ENCODE data around the gene COL6A2.
"Not testable (repeated sequence)": the region's sequence is repeated elsewhere in the genome, so short reads cannot be mapped to it uniquely, and the experiment has no call there.

The COL6A2 gene

GRCh38 chr21:46095083-46095719 is 2.7 kb upstream of the COL6A2 start:
- no peak for DNase-seq

- no peak for DNase-seq
Observed at GRCh38 chr21:46095814-46096595, 1.9 kb upstream of the COL6A2 start.

DNA sequence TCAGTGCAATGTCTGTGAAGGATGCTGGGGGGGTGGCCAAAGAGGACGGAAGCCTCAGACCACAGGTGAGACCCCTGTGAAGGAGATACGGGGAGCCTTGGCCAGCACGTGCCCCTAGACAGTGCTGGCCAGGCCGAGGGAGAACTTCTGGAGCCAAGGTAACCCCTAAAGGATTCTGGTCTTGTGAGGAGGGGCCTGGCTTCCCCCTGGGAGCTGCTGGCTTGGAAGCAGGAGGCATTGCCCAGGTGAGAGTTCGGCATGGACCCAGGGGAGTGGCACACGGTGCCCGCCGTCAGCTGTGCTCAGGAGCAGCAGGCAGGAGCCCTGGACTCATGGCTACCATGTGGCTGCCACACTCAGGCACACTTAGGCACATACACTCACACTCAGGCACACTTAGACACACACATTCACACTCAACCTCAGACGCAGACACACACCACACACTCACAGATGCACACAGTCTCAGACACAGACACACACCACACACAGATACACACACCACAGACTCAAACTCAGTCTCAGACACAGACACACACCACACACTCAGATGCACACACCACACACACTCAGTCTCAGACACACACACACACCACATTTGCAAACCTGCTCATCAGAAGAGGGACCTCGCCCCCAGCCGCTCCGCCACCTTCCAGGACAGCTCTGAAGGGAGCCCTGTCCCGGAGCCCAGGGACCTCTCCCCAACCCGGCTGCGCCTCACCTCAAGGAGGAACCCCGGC is 1.1 kb upstream of the COL6A2 start:
- DNase-seq = no peak

GRCh38 chr21:46098303-46099141 is 610 bp downstream of the COL6A2 start:
- peak; percentile 23 for DNase-seq

- no peak for DNase-seq
Observed at GRCh38 chr21:46099476-46099875, 1.6 kb downstream of the COL6A2 start.

DNA sequence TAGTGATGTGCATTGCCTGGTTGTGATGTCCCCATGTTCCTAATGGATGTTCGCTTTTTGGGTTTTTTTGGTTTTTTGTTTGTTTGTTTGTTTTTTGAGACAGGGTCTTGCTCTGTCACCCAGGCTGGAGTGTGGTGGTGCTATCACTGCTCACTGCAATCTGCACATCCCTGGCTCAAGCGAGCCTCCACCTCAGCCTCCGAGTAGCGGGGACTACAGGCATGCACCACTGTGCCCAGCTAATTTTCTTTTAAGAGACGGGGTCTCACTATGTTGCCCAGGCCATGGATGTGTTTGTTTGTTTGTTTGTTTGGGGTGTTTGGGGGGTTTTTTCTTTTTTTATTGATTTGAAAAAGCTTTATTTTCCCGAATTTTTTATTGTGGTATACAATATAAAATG is 2.1 kb downstream of the COL6A2 start:
- DNase-seq = no peak

- no peak for DNase-seq
Observed at GRCh38 chr21:46100426-46100825, 2.5 kb downstream of the COL6A2 start.

GRCh38 chr21:46100906-46101305 is 3.0 kb downstream of the COL6A2 start:
- no peak for DNase-seq

- no peak for DNase-seq
Observed at GRCh38 chr21:46104104-46104503, 6.2 kb downstream of the COL6A2 start.

GRCh38 chr21:46107376-46107775 is 9.5 kb downstream of the COL6A2 start:
- not testable (repeated sequence) for DNase-seq

GRCh38 chr21:46108827-46109312 is 11.0 kb downstream of the COL6A2 start:
- DNase-seq = no peak

DNA sequence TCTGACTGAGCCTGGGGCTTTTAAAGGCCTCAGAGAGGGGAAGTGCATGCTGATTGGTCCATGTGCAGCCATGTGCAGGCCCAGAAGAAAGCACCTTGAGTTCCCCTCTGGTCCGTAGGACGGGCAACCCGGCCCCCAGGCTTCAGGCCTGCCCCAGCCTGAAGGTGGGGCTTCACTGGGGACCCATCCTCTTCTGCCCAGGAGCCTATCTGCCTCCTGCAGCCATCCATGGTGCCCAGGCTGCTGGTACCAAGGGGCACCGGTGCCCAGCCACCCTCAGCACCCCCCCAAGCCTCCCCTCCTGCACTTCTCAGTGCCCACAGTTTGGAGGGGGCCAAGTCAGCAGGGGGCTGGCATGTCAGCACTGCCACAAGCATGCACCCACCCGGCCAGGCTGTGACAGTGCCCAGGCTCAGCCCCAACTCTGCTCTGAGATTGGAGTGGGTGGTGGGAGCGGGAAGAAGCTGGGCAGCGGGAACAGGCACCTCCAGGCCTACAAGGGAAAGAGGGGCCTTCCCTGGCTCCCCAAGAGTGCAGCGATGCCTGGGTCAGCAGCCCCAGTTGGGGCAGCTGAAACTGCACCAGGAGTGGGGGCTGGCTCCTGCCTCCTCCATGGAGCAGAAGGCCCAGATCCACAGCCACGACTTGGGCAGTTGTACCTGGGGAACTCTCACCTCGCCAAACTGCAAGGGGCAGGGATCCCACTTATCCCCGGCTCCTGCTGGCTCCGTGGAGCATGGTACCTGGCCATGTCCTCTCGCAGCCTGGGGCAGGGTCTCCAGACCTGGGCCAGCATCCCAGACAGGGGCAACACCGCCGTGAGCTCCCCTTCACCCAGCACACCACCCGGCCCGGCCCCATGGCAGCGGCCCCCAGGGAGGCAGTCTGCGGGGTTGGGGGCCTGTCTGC is 11.7 kb downstream of the COL6A2 start:
- DNase-seq = no peak

DNA sequence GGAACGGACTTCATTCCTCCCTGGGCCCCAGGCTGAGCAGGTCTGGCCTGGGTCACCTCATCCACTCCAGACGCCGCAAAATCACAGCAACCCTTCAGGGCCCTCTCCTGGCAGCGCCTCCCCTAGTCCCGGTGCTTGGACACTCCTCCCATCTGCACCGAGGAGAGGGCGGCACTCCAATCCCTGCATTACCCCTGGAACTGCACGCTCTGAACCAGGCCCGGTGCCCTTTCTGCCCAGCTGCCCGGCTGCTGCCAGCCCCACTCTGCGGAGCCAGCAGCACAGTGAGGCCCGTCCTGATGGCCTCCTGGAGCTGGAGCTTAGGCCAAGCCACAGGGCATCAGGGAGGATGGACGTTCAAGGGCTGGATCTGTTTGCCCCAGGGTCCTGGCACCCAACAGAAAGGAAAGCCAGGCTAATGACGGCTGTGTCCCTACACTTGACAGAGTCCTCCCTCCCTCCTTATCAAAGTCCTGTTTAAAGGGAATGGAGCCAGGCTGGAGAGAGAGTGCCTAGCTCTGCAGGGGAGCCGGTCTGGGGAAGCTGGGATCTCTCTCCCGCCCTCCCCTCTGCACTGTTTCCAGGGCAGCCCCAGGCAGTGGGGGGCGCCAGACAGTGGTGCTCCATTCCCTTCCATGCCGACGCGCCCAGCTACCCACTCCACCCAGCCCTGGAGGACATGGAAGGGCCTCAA is 12.7 kb downstream of the COL6A2 start:
- DNase-seq = no peak

GRCh38 chr21:46111193-46111571 is 13.3 kb downstream of the COL6A2 start:
- DNase-seq = no peak

GRCh38 chr21:46111857-46112724 is 14.2 kb downstream of the COL6A2 start:
- DNase-seq = peak; percentile 0

GRCh38 chr21:46112725-46113215 is 14.9 kb downstream of the COL6A2 start:
- no peak for DNase-seq

DNA sequence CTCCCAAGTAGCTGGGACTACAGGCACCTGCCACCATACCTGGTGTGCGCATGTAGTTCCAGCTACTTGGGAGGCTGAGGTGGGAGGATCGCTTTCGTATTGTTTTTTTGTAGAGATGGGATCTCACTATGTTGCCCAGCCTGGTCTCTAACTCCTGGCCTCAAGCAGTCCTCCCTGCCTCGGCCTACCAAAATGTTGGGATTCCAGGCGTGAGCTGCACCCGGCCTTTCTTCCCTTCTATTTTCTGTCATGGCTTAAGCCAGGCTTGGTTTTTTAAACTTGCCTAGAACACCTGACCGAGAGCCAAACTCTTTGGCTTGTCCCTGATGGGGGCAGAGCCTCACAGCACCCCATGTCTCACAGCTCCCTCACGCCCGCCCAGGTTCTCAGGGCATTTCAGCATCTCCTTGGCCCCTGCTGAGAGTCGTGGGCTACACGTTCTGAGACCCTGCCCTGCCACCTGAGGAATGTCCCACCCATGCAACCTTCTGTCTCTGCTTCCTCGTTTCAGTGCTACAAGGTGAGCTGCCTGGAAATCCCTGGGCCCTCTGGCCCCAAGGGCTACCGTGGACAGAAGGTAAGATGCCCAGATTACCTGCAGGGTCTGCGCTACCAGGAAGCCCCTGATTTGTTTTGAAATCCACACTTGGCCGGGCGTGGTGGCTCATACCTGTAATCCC is 15.7 kb downstream of the COL6A2 start:
- DNase-seq = peak; percentile 0

DNA sequence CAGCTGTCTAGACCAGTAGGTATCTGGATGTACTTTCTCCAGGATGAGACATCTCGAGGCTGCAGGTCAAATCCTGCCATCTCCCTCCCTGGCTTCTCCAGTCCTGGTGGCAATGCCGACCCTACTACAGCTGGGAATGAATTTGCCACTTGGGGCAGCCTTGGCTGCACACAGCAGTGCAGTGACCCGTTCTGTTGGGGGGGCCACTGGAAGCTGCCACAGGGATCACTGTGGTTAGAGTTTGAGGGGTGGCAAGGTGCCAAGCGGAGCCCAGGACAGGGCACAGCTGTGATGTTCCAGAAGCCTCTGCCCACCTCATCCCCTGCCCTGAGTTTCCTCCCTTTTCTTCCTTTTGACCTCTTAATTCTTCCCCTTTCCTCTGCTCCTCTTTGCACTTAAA is 17.1 kb downstream of the COL6A2 start:
- DNase-seq = no peak

All from stimulated activated CD4-positive, alpha-beta T cell treated with anti-CD3 and anti-CD28 coated beads, Interleukin-15, amount 100 ng/mL, for 24 hours (primary cell).